KOPT-K1 (cell line): Measurements from ENCODE around the gene SOAT1.

Source experiments
- H3K27ac ChIP-seq: fragments of 200-600 bp; sonication (generic); 2 replicates; pipeline ENCODE4 v1.5.1; 2016; ENCODE audit warnings: antibody characterized with exemption, mild to moderate bottlenecking, low read depth, low read length; ENCODE audit not compliant: poor library complexity, severe bottlenecking
- H3K36me3 ChIP-seq: fragments of 200-600 bp; sonication (generic); 2 replicates; pipeline ENCODE4 v1.5.1; 2017; ENCODE audit warnings: antibody characterized with exemption, mild to moderate bottlenecking, low read length, moderate library complexity; ENCODE audit not compliant: insufficient read depth
- H3K9me3 ChIP-seq: fragments of 200-600 bp; sonication (generic); 2 replicates; pipeline ENCODE4 v1.5.1; 2017; ENCODE audit warnings: antibody characterized with exemption, low read length, mild to moderate bottlenecking; ENCODE audit not compliant: insufficient read depth, poor library complexity, severe bottlenecking

SOAT1 gene

DNA sequence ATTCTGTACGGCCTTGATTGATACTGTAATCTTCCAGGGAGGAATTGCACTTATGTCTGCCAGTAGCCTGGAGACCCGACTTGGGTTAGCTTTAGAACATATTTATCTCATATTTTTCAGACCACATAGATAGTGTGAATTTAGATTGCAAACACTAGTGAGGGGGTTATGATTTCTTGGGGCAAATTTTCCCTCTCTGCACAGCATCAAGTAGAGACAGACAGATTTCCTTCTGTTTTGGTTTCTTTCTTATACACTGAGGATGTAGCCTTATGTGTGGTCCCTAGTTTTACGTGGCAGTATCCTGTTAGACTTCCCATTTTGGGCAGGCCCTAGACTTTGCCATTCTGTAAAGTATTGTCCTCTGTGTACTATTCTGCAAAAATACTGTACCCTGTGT lies 29.0 kb downstream of the SOAT1 start:
- Histone ChIP-seq H3K27ac (no peak overlapping the region), H3K36me3 (peaks cover 59% of the 10 kb centered on the region), H3K9me3 (no peaks in the 10 kb centered on the region)

DNA sequence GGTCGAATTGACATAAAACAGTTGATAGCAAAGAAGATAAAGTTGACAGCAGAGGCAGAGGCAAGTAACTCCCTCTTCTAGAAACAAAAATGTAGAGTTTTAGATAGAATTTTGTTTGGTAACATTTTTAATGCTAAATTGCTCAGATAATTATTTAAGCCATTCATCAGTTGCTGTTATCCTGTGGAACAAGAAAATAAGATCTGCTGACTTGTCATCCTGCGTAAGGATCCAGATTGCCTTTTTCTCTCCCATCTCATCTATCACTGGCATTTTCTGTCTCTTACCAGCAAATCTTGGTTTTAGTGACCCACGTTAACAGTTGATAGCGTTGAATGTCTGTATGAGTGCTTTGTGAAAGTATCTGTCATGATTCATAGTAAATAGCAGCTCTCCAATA lies 29.8 kb downstream of the SOAT1 start:
- H3K9me3 ChIP-seq, result no peaks in the 10 kb centered on the region
- H3K36me3 ChIP-seq, result peaks cover 68% of the 10 kb centered on the region

DNA sequence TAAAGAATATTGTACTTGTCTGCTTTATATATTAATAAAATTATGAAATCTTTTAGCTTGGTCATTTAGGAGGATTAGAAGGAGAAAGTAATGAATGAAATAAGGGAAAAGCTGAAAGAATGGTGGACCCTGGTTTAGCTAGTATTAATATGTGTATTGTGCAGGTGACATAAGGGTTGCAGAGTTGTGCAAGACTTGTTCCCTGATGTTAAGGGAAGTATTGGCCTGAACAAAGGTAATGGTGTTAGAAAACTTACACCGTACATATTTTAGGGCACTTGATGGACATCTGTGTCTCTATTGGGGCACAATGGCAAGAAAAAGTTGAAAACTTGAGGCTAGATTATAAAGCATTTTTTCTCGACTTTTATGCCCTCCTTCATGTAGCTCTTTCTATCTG lies 32.2 kb downstream of the SOAT1 start:
- H3K9me3 ChIP-seq, result peaks cover 11% of the 10 kb centered on the region
- H3K27ac ChIP-seq, result no peak overlapping the region
- peaks cover 82% of the 10 kb centered on the region for H3K36me3 ChIP-seq

More for the DNA sequence above, 29.8 kb downstream of the SOAT1 start:
- H3K27ac ChIP-seq, result no peak overlapping the region

DNA sequence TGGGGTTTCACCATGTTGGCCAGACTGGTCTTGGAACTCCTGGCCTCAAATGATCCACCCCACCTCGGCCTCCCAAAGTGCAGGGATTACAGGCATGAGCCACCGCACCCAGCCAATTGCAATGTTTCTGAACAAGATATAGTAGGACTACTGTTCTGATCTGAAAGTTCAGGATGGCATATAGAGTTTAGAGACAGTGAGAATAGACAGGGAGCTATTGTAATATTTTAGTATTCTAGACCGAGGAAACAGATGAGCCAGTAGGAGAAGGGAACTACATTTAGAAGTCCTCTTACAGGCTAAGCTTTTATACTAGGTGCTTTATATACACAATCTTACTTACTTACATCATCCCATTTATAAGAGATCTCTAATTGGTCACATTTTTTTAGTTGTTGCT lies 33.1 kb downstream of the SOAT1 start:
- H3K27ac ChIP-seq, result no peak overlapping the region
- peaks cover 11% of the 10 kb centered on the region for H3K9me3 ChIP-seq
- H3K36me3 ChIP-seq, result peaks cover 74% of the 10 kb centered on the region

DNA sequence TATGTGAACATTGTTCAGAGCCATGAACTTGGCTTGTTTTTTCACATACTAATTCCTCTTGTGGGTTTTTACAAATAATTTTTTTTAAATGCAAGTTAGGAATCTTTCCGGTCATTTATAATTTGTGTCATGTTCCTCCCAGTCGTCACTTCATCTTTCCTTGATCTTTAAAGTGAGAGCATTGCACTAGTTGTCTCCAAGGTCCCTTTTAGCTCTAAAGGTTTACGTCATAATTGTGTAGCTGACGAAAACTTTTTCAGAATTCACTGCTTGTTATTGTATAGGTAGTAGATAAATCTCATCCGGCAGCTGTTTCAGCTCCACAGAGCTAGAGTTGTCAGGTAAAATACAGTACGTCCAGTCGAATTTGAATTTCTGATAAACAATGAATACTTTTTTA lies 33.6 kb downstream of the SOAT1 start:
- H3K9me3 ChIP-seq, result peaks cover 11% of the 10 kb centered on the region
- H3K36me3 ChIP-seq, result peaks cover 71% of the 10 kb centered on the region
- no peak overlapping the region for H3K27ac ChIP-seq

DNA sequence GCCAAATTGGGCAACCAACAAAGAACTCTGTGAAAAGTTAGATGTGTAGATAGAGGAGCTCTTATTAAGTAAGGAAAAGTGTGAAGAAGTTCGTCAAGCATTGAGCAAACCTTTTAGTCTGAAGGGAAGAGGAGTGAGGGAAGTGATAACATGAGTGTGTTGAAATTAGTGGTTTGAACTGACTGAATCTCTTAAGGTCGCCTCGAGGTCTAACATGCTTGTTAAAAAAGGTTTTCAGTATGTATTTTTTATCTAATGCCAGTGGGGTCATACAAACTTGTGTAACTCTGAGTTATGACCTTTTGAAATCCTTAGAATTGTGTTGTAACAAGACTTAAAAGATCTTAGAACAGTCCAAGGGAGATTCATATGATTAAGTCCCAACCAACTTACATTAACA lies 34.1 kb downstream of the SOAT1 start:
- peaks cover 11% of the 10 kb centered on the region for H3K9me3 ChIP-seq
- H3K27ac ChIP-seq, result no peak overlapping the region
- peaks cover 69% of the 10 kb centered on the region for H3K36me3 ChIP-seq

DNA sequence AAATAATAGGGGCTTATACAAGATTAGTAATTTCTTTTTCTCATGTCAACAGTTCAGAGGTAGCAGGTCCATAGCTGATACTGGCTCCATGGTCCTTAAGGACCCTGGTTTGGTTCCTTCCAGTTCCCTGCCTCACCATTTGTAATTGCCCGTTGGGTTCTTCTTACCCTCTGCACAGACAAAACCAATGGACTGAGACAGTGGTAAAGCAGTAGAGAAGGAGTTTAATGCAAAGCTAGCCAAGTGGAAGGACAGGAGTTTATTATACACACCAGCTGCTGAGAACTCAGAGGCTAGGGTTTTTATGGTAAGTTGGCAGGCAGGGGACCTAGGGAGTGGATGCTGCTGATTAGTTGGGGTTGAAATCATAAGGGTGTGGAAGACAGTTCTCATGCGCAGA lies 36.3 kb downstream of the SOAT1 start:
- H3K9me3 ChIP-seq, result peaks cover 11% of the 10 kb centered on the region
- H3K27ac ChIP-seq, result no peak overlapping the region
- peaks cover 70% of the 10 kb centered on the region for H3K36me3 ChIP-seq

DNA sequence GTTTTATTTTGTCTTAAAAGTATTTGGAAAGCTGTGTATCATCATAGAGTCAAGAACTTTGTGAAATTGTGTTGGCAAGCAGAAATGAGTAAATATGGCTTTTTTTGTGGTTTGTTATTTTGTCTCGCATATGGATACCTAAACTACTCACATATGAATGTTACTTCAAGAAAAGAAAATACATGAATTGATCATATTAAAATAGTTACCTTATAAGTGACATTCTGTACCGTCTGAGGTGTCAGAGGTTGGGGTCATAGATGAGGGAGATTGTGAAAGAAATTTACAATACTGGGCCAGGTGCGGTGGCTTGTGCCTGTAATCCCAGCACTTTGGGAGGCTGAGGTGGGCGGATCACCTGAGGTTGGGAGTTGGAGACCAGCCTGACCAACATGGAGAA lies 40.8 kb downstream of the SOAT1 start:
- peaks cover 66% of the 10 kb centered on the region for H3K36me3 ChIP-seq
- H3K9me3 ChIP-seq, result peaks cover 7% of the 10 kb centered on the region
- H3K27ac ChIP-seq, result no peak overlapping the region

DNA sequence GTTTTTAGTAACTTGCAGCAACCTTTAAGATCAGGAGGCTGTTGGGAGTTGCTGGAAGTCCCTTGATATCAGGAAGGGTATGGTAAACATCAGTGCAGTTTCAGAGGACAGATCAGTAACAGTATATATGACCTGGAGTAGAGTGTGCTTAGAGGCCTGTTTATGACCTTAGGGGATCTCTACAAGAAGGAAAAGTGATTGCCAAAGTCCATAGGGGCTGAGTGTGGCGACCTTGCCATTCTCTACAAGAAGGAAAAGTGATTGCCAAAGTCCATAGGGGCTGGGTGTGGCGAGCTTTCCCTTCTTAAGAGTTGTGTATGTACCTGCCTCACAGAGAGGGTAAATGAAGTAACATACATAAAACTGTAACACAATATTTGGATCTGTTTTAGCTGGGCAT lies 43.7 kb downstream of the SOAT1 start:
- Histone ChIP-seq H3K36me3 (peaks cover 82% of the 10 kb centered on the region), H3K9me3 (no peaks in the 10 kb centered on the region), H3K27ac (no peak overlapping the region)

DNA sequence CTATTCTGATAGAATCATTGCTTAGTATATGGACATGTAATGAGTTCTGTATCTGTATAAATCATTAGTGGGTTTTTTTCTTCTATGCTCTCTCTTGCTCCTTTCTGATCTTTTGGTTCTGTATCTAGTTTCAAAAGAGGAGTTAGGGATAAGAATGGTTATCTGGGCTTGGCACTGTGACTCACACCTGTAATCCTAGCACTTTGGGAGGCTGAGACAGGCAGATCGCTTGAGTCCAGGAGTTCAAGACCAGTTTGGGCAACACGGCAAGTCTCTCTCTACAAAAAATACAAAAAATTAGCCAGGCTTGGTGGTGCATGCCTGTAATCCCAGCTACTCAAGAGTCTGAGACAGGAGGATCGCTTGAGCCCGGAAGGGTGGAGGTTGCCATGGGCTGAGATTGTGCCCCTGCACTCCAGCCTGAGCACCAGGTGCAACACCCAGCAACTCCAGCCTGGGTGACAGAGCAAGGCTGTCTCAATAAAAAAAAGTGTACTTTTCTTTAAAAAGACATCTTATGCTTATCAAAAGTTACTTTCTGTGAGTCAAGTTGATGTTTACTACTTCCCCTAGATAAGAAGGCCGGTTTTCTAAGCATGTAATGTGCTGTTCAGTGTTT lies 44.5 kb downstream of the SOAT1 start:
- no peak overlapping the region for H3K27ac ChIP-seq

DNA sequence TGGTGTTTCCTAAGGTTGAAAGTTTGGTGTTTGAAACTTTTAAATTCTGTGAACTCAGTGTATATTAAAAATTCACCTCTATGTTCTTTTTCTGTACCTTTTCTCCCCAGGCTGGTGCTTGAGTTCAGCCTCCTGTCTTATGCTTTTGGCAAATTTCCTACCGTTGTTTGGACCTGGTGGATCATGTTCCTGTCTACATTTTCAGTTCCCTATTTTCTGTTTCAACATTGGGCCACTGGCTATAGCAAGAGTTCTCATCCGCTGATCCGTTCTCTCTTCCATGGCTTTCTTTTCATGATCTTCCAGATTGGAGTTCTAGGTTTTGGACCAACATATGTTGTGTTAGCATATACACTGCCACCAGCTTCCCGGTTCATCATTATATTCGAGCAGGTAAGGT lies 47.3 kb downstream of the SOAT1 start:
- peaks cover 83% of the 10 kb centered on the region for H3K36me3 ChIP-seq
- H3K27ac ChIP-seq, result no peak overlapping the region
- H3K9me3 ChIP-seq, result no peaks in the 10 kb centered on the region

More for the DNA sequence above, 44.5 kb downstream of the SOAT1 start:
- Histone ChIP-seq H3K9me3 (no peaks in the 10 kb centered on the region), H3K36me3 (peaks cover 85% of the 10 kb centered on the region)

DNA sequence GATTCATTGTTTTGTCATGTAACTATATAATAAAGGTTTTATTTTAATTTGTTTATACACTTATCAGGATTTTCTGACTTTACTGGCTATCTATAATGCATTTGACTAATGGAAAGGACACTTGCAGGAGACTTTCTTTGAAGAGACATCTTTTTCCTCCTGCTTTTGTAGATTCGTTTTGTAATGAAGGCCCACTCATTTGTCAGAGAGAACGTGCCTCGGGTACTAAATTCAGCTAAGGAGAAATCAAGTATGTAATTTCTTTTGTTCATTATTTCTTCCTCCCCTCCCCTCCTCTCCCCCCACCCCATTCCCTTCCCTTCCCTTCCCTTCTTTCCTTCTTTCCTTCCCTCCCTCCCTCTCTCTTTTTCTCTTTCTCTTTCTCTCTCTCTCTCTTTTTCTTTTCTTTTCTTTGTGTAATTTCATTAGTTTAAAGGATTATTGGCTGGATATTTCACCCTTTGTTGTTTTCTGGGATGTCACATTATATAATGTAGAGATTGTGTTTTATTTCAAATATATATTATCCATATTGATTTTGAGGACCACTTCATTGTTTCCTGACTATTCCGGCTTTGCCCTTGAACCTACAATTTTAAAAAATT lies 48.4 kb downstream of the SOAT1 start:
- no peak overlapping the region for H3K27ac ChIP-seq
- H3K9me3 ChIP-seq, result no peaks in the 10 kb centered on the region
- H3K36me3 ChIP-seq, result peaks cover 85% of the 10 kb centered on the region

DNA sequence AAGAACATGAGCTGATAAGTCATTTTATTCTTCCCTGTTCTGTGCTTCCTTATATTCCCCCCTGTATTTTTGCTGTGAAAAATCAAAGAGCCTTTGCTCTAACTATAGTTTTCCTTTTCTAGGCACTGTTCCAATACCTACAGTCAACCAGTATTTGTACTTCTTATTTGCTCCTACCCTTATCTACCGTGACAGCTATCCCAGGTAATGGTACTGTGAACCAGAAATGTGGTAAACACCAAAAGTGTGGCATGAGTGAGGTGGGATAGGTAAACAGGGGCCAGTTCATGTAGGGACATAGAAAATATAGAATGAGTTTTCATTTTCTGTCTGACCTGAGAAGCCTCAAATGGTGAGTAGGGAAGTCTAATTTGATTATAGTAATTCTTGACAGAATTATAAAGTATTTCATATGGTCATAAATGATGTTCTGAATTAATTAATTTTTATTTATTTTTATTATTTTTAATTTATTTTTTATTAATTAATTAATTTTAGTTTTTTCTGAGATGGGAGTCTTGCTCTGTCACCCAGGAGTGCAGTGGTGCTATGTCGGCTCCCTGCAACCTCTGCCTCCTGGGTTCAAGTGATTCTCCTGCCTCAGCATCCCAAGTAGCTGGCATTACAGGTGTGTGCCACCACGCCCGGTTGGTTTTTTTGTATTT lies 49.3 kb downstream of the SOAT1 start:
- no peak overlapping the region for H3K27ac ChIP-seq
- no peaks in the 10 kb centered on the region for H3K9me3 ChIP-seq
- H3K36me3 ChIP-seq, result peaks cover 83% of the 10 kb centered on the region

DNA sequence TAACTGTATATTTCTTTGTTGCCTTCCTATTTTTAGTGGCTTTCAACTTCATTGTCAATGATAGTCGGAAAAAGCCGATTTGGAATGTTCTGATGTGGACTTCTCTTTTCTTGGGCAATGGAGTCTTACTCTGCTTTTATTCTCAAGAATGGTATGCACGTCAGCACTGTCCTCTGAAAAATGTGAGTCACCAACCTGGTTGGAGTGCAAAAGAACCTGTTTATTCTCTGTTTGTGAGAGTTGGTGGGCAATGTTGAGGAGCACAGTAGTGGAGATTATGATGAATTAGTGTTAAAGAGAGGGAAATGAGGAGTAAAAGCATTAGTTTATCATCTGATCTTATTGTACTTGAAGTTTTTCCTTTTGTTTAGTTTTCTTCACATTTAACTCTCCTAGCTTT lies 57.7 kb downstream of the SOAT1 start:
- Histone ChIP-seq H3K36me3 (peaks cover 90% of the 10 kb centered on the region), H3K27ac (no peak overlapping the region)

DNA sequence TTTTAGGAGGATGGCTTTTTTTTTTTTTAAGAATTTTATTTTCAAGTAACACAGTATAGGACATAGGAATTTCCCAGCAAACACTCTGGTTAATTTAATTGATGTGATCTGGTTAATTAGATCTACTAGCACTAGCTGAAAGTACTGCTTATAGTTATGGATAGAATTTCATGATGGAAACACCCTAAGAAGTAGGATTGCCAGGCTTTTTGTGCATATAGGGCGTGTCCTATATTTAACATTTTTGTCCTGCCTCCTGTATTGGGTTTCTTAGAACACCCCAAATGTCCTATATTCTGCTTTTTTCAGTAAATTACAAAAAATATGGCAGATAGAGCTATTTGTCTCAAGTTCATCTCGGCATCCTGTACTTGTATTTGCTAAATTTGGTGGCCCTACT lies 58.6 kb downstream of the SOAT1 start:
- H3K27ac ChIP-seq, result no peak overlapping the region
- H3K9me3 ChIP-seq, result no peaks in the 10 kb centered on the region
- H3K36me3 ChIP-seq, result peaks cover 88% of the 10 kb centered on the region

More for the DNA sequence above, 57.7 kb downstream of the SOAT1 start:
- no peaks in the 10 kb centered on the region for H3K9me3 ChIP-seq

DNA sequence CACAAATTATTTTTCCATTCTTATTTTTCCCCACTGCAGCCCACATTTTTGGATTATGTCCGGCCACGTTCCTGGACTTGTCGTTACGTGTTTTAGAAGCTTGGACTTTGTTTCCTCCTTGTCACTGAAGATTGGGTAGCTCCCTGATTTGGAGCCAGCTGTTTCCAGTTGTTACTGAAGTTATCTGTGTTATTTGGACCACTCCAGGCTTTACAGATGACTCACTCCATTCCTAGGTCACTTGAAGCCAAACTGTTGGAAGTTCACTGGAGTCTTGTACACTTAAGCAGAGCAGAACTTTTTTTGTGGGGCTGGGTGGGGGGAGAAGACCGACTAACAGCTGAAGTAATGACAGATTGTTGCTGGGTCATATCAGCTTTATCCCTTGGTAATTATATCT lies 59.9 kb downstream of the SOAT1 start:
- Histone ChIP-seq H3K27ac (no peak overlapping the region), H3K9me3 (no peaks in the 10 kb centered on the region), H3K36me3 (peaks cover 76% of the 10 kb centered on the region)
